WTC11 (cell line): ENCODE measurements around the gene SORCS2. TPM values are rescaled to one million over a fixed set of nuclear protein-coding genes. Genes with fewer than 3 reads are reported as not detected.

Experiments used
- ATAC-seq: fragments of 200-7000 bp; cut with Tn5 transposase; 2 replicates; pipeline ENCODE4 v1.10.0; 2021; ENCODE audit warnings: mild to moderate bottlenecking, moderate library complexity
- CTCF ChIA-PET: fragments of 300-600 bp; sonication (Branson Sonifier 250); formaldehyde crosslinking; loops from one replicate; lab custom pipeline; 2021; ENCODE audit warnings: antibody characterized with exemption; lab: Charles Lee
- POLR2A ChIA-PET: fragments of 350-600 bp; sonication (Branson Sonifier 250); formaldehyde crosslinking; loops from one replicate; lab custom pipeline; 2021; ENCODE audit warnings: antibody characterized with exemption; lab: Charles Lee
- DNase-seq: peaks from one replicate; pipeline ENCODE4 v3.0.0; 2021; ENCODE audit warnings: low spot score
- H3K27ac Mint-ChIP-seq: 2 replicates; pipeline ENCODE4 v1.8.0; 2021; ENCODE audit warnings: mixed read lengths
- H3K27me3 Mint-ChIP-seq: 2 replicates; pipeline ENCODE4 v1.8.0; 2021; ENCODE audit warnings: low read depth, mild to moderate bottlenecking, moderate library complexity, mixed read lengths
- H3K36me3 Mint-ChIP-seq: 2 replicates; pipeline ENCODE4 v1.8.0; 2021; ENCODE audit warnings: mixed read lengths
- H3K4me1 Mint-ChIP-seq: 2 replicates; pipeline ENCODE4 v1.8.0; 2022; ENCODE audit warnings: mixed read lengths
- H3K4me3 Mint-ChIP-seq: 2 replicates; pipeline ENCODE4 v1.8.0; 2021; ENCODE audit warnings: mild to moderate bottlenecking, moderate library complexity, mixed read lengths
- H3K9me3 Mint-ChIP-seq: 2 replicates; pipeline ENCODE4 v1.8.0; 2021; ENCODE audit warnings: mixed read lengths
- ARID4B ChIP-seq: sonication (generic); formaldehyde crosslinking; IDR thresholded peaks from 2 replicates; pipeline ENCODE4 v1.8.0; 2023; ENCODE audit warnings: missing genetic modification reagents, mild to moderate bottlenecking, borderline replicate concordance
- CREB1 ChIP-seq: sonication (generic); formaldehyde crosslinking; IDR thresholded peaks from 2 replicates; pipeline ENCODE4 v1.8.0; 2023; ENCODE audit warnings: mild to moderate bottlenecking, missing genetic modification reagents
- ETV6 ChIP-seq: sonication (generic); formaldehyde crosslinking; IDR thresholded peaks from 2 replicates; pipeline ENCODE4 v1.8.1; 2022; ENCODE audit warnings: mild to moderate bottlenecking, missing genetic modification reagents
- FOXK1 ChIP-seq: sonication (generic); formaldehyde crosslinking; IDR thresholded peaks from 2 replicates; pipeline ENCODE4 v1.8.0; 2022; ENCODE audit warnings: mild to moderate bottlenecking, moderate library complexity, missing genetic modification reagents
- FOXP4 ChIP-seq: sonication (generic); formaldehyde crosslinking; IDR thresholded peaks from 2 replicates; pipeline ENCODE4 v1.8.0; 2022; ENCODE audit warnings: mild to moderate bottlenecking, missing genetic modification reagents
- GRHL2 ChIP-seq: fragments of 250-450 bp; sonication (Bioruptor Pico); IDR thresholded peaks from 2 replicates; pipeline ENCODE4 v1.8.0; 2022; ENCODE audit warnings: mild to moderate bottlenecking, moderate library complexity; ENCODE audit not compliant: insufficient replicate concordance, severe bottlenecking
- HMGA2 ChIP-seq: fragments of 250-450 bp; sonication (Bioruptor Pico); IDR thresholded peaks from 2 replicates; pipeline ENCODE4 v1.4.0; 2021; ENCODE audit warnings: mild to moderate bottlenecking, moderate library complexity
- NFE2L1 ChIP-seq: sonication (generic); formaldehyde crosslinking; IDR thresholded peaks from 2 replicates; pipeline ENCODE4 v1.8.1; 2023; ENCODE audit warnings: missing genetic modification reagents
- NR2C2 ChIP-seq: sonication (generic); formaldehyde crosslinking; IDR thresholded peaks from 2 replicates; pipeline ENCODE4 v1.8.0; 2022; ENCODE audit warnings: mild to moderate bottlenecking, missing genetic modification reagents
- NR3C1 ChIP-seq: sonication (generic); formaldehyde crosslinking; conservative IDR thresholded peaks from 2 replicates; pipeline ENCODE4 v1.8.1; 2023; ENCODE audit warnings: low read depth, mild to moderate bottlenecking, missing genetic modification reagents
- PREB ChIP-seq: sonication (generic); formaldehyde crosslinking; IDR thresholded peaks from 2 replicates; pipeline ENCODE4 v1.8.1; 2022; ENCODE audit warnings: mild to moderate bottlenecking, missing genetic modification reagents, moderate library complexity, borderline replicate concordance
- SP1 ChIP-seq: sonication (generic); formaldehyde crosslinking; conservative IDR thresholded peaks from 2 replicates; pipeline ENCODE4 v1.8.1; 2022; ENCODE audit warnings: missing genetic modification reagents
- STAT6 ChIP-seq: sonication (generic); formaldehyde crosslinking; conservative IDR thresholded peaks from 2 replicates; pipeline ENCODE4 v1.8.1; 2023; ENCODE audit warnings: mild to moderate bottlenecking, low read depth, missing genetic modification reagents, moderate library complexity
- ZNF512 ChIP-seq: sonication (generic); formaldehyde crosslinking; IDR thresholded peaks from 2 replicates; pipeline ENCODE4 v1.8.1; 2022; ENCODE audit warnings: missing genetic modification reagents, borderline replicate concordance
- ZSCAN18 ChIP-seq: fragments of 250-450 bp; sonication (Bioruptor Pico); IDR thresholded peaks from 2 replicates; pipeline ENCODE4 v2.1.2; 2022; ENCODE audit warnings: mild to moderate bottlenecking, moderate library complexity
- total RNA-seq: library from RNA; stranded (reverse); gene quantifications from 3 replicates; pipeline ENCODE4 v1.2.3, GENCODE V29; 2021

Gene SORCS2
- total RNA-seq, 1 experiment from 2014 or later, result 6.6 TPM

- TF ChIP-seq FOXK1 (CRISPR knock-in tag), result no peak
- no peak for TF ChIP-seq NR3C1 (CRISPR knock-in tag)
Measured at GRCh38 chr4:7734651-7735260, 542.4 kb downstream of the SORCS2 start (continued).

GRCh38 chr4:7735395-7735794 lies 543.1 kb downstream of the SORCS2 start:
- no peak overlapping the region for H3K27ac Mint-ChIP-seq
- no peaks in the 10 kb centered on the region for H3K27me3 Mint-ChIP-seq
- no peak overlapping the region for H3K4me3 Mint-ChIP-seq
- H3K4me1 Mint-ChIP-seq, result no peaks in the 10 kb centered on the region
- TF ChIP-seq NR2C2 (CRISPR knock-in tag) (no peak), ETV6 (CRISPR knock-in tag) (no peak)
- POLR2A ChIA-PET, result no interaction called here
- DNase-seq, result no peak
- ATAC-seq, result no peak
- no peaks in the 10 kb centered on the region for H3K9me3 Mint-ChIP-seq
- no peaks in the 10 kb centered on the region for H3K36me3 Mint-ChIP-seq
- CTCF ChIA-PET, result interaction anchor here (1.1 kb wide), 1 partner anchor 16 kb away, joined by 4 read pairs; no protein-coding TSS in a partner anchor

GRCh38 chr4:7735961-7736360 lies 543.6 kb downstream of the SORCS2 start:
- no peaks in the 10 kb centered on the region for H3K4me1 Mint-ChIP-seq
- H3K36me3 Mint-ChIP-seq, result no peaks in the 10 kb centered on the region
- no peak for ATAC-seq
- H3K27me3 Mint-ChIP-seq, result no peaks in the 10 kb centered on the region
- ChIA-PET POLR2A (no interaction called here), CTCF (interaction anchor here (1.1 kb wide), 1 partner anchor 16 kb away, joined by 4 read pairs; no protein-coding TSS in a partner anchor)
- H3K4me3 Mint-ChIP-seq, result no peak overlapping the region
- H3K27ac Mint-ChIP-seq, result no peak overlapping the region
- no peaks in the 10 kb centered on the region for H3K9me3 Mint-ChIP-seq
- DNase-seq, result no peak
- no peak for TF ChIP-seq ARID4B
- TF ChIP-seq PREB, result no peak
- TF ChIP-seq FOXP4 (CRISPR knock-in tag), result no peak
- no peak for TF ChIP-seq ZNF512 (CRISPR knock-in tag)
- no peak for TF ChIP-seq ZSCAN18 (CRISPR knock-in tag)
- no peak for TF ChIP-seq CREB1 (CRISPR knock-in tag)
- TF ChIP-seq SP1, result no peak
- no peak for TF ChIP-seq STAT6 (CRISPR knock-in tag)
- TF ChIP-seq NFE2L1 (CRISPR knock-in tag), result no peak
- no peak for TF ChIP-seq GRHL2
- TF ChIP-seq HMGA2, result no peak
- TF ChIP-seq, all 79 proteins: peak for 0
